Neural progenitor cell (in vitro differentiated cells): ENCODE data around the gene TMEM176B.

ENCODE experiments used
- EZH2phosphoT487 ChIP-seq: fragments of 200-600 bp; sonication (generic); IDR thresholded peaks from 2 replicates; pipeline ENCODE4 v1.6.1; 2017; ENCODE audit warnings: antibody characterized with exemption
- TF ChIP-seq, protein P1 (sequence below): fragments of 200-600 bp; sonication (generic); IDR thresholded peaks from 2 replicates; pipeline ENCODE4 v1.5.1; 2017; ENCODE audit warnings: antibody characterized with exemption, mild to moderate bottlenecking

- TF ChIP-seq, protein P1, sequence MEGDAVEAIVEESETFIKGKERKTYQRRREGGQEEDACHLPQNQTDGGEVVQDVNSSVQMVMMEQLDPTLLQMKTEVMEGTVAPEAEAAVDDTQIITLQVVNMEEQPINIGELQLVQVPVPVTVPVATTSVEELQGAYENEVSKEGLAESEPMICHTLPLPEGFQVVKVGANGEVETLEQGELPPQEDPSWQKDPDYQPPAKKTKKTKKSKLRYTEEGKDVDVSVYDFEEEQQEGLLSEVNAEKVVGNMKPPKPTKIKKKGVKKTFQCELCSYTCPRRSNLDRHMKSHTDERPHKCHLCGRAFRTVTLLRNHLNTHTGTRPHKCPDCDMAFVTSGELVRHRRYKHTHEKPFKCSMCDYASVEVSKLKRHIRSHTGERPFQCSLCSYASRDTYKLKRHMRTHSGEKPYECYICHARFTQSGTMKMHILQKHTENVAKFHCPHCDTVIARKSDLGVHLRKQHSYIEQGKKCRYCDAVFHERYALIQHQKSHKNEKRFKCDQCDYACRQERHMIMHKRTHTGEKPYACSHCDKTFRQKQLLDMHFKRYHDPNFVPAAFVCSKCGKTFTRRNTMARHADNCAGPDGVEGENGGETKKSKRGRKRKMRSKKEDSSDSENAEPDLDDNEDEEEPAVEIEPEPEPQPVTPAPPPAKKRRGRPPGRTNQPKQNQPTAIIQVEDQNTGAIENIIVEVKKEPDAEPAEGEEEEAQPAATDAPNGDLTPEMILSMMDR = no peak
- TF ChIP-seq EZH2phosphoT487 = no peak
These were observed 49.1 kb upstream of the TMEM176B start for GRCh38 chr7:150849204-150849775.
